CD14-positive monocyte (primary cell): ENCODE data around the gene TGM1. TPM values are rescaled to one million over a fixed set of nuclear protein-coding genes. Genes with fewer than 3 reads are reported as not detected.

Source experiments
- DNase-seq, 3 donors: peaks; one replicate each; pipeline ENCODE4 v3.0.0-alpha.2; 2011 to 2022
- H2AFZ ChIP-seq: 2 replicates; pipeline ENCODE4 v1.6.0; 2012; ENCODE audit warnings: mild to moderate bottlenecking, low read depth, low read length, inconsistent platforms; ENCODE audit not compliant: insufficient read depth, poor library complexity, severe bottlenecking
- H3K27ac ChIP-seq, 2 donors: 1 replicate in 1 of 2; 2 replicates in 1 of 2; pipeline ENCODE4 v1.5.1; 2012 to 2013; ENCODE audit warnings: low read length in 2 of 2, control low read depth in 1 of 2, inconsistent platforms in 1 of 2, low read depth in 1 of 2, mild to moderate bottlenecking in 1 of 2
- H3K27me3 ChIP-seq, 2 donors: one replicate each; pipeline versions ENCODE4 v1.6.0 to v1.6.1; 2011 to 2013; ENCODE audit warnings: low read length in 2 of 2; ENCODE audit not compliant: control insufficient read depth in 2 of 2, insufficient read depth in 2 of 2
- H3K36me3 ChIP-seq, 2 donors: replicated peaks in 1 of 2; 1 replicate in 1 of 2; 2 replicates in 1 of 2; pipeline versions ENCODE4 v1.5.1 to v1.6.1; 2012 to 2013; ENCODE audit warnings: low read length in 2 of 2, control low read depth in 1 of 2, inconsistent platforms in 1 of 2, mild to moderate bottlenecking in 1 of 2; ENCODE audit not compliant: insufficient read depth in 2 of 2, control insufficient read depth in 1 of 2
- H3K4me1 ChIP-seq, 2 donors: 1 replicate in 1 of 2; 2 replicates in 1 of 2; pipeline versions ENCODE4 v1.5.1 to v1.6.1; 2012 to 2013; ENCODE audit warnings: low read length in 2 of 2, control low read depth in 1 of 2, inconsistent platforms in 1 of 2, mild to moderate bottlenecking in 1 of 2, moderate library complexity in 1 of 2; ENCODE audit not compliant: insufficient read depth in 2 of 2, control insufficient read depth in 1 of 2
- H3K4me2 ChIP-seq: replicated peaks from 2 replicates; pipeline ENCODE3; 2012; ENCODE audit warnings: low read length, moderate library complexity, mild to moderate bottlenecking; ENCODE audit not compliant: poor library complexity, severe bottlenecking; ENCODE audit errors: extremely low read depth
- H3K4me3 ChIP-seq, 3 experiments: fragments of 200-600 bp in 1 of 3; sonication (generic) in 1 of 3; replicated peaks in 1 of 3; 1 replicate in 2 of 3; 2 replicates in 1 of 3; pipeline ENCODE4 v1.5.1; 2011 to 2013; ENCODE audit warnings: low read length in 3 of 3, mild to moderate bottlenecking in 3 of 3, control low read depth in 2 of 3, low read depth in 2 of 3, inconsistent platforms in 1 of 3, moderate library complexity in 1 of 3
- H3K79me2 ChIP-seq: 2 replicates; pipeline ENCODE4 v1.6.0; 2012; ENCODE audit warnings: mild to moderate bottlenecking, control low read depth, inconsistent platforms, low read length, moderate library complexity; ENCODE audit not compliant: insufficient read depth
- H3K9ac ChIP-seq: 2 replicates; pipeline ENCODE4 v1.6.0; 2017; ENCODE audit warnings: low read length, mild to moderate bottlenecking; ENCODE audit not compliant: insufficient read depth, poor library complexity, severe bottlenecking
- H3K9me3 ChIP-seq, 2 donors: replicated peaks in 1 of 2; 1 replicate in 1 of 2; 2 replicates in 1 of 2; pipeline versions ENCODE4 v1.5.1 to v1.6.1; 2012 to 2013; ENCODE audit warnings: low read length in 2 of 2, control low read depth in 1 of 2; ENCODE audit not compliant: control insufficient read depth in 1 of 2, insufficient read depth in 1 of 2
- H4K20me1 ChIP-seq: 2 replicates; pipeline ENCODE4 v1.6.0; 2012; ENCODE audit warnings: mild to moderate bottlenecking, low read length, control low read depth, moderate library complexity; ENCODE audit not compliant: insufficient read depth
- H3K27ac Mint-ChIP-seq, 7 donors: one replicate each; pipeline ENCODE4 v1.8.0; 2020; ENCODE audit warnings: mild to moderate bottlenecking in 7 of 7, mixed read lengths in 7 of 7, moderate library complexity in 6 of 7, inconsistent platforms in 2 of 7
- H3K27me3 Mint-ChIP-seq, 3 donors: one replicate each; pipeline ENCODE4 v1.8.0; 2021 to 2022; ENCODE audit warnings: low read depth in 3 of 3, mild to moderate bottlenecking in 3 of 3, mixed read lengths in 3 of 3, moderate library complexity in 3 of 3, inconsistent platforms in 1 of 3
- H3K36me3 Mint-ChIP-seq, 2 donors: one replicate each; pipeline ENCODE4 v1.8.0; 2020; ENCODE audit warnings: mixed read lengths in 2 of 2, inconsistent platforms in 1 of 2, mild to moderate bottlenecking in 1 of 2
- H3K4me1 Mint-ChIP-seq: one replicate; pipeline ENCODE4 v1.8.0; 2020; ENCODE audit warnings: mild to moderate bottlenecking, mixed read lengths
- H3K4me3 Mint-ChIP-seq, 2 donors: one replicate each; pipeline ENCODE4 v1.8.0; 2020; ENCODE audit warnings: mild to moderate bottlenecking in 2 of 2, mixed read lengths in 2 of 2, moderate library complexity in 1 of 2
- H3K9me3 Mint-ChIP-seq, 7 donors: one replicate each; pipeline ENCODE4 v1.8.0; 2020 to 2022; ENCODE audit warnings: mixed read lengths in 7 of 7, mild to moderate bottlenecking in 6 of 7, moderate library complexity in 6 of 7, inconsistent platforms in 2 of 7
- WGBS: methylation state at CpG from one replicate; pipeline ENCODE4 v1.1.5; 2013; ENCODE audit warnings: missing lambda C conversion rate; ENCODE audit not compliant: insufficient coverage; 5-methylcytosine and 5-hydroxymethylcytosine counted together
- intact Hi-C, 2 donors: fragments of 100-400 bp; cut with micrococcal nuclease; formaldehyde crosslinking; loops; one replicate each; pipeline versions ENCODE4 v1.15.0 to v1.15.1; 2023
- polyA plus RNA-seq, 3 donors: library from polyadenylated mRNA; depleted of rRNA in 1 of 3; unstranded in 2 of 3; stranded (reverse) in 1 of 3; fragments of 300-500 nt in 2 of 3; fragments of >200 nt in 1 of 3; fragmentation: Illumina TruSeq in 2 of 3; gene quantifications; 1 replicate in 2 of 3; 2 replicates in 1 of 3; pipeline ENCODE4 v1.2.3, GENCODE V29; 2012 to 2021
- TF ChIP-seq, protein P1 (sequence below): fragments of 200-600 bp; IDR thresholded peaks from one replicate; pipeline ENCODE4 v1.8.0; 2022; ENCODE audit warnings: antibody characterized with exemption, mild to moderate bottlenecking

Gene TGM1
- polyA plus RNA-seq, 3 donors = 7.8 TPM; not detected in 2

DNA sequence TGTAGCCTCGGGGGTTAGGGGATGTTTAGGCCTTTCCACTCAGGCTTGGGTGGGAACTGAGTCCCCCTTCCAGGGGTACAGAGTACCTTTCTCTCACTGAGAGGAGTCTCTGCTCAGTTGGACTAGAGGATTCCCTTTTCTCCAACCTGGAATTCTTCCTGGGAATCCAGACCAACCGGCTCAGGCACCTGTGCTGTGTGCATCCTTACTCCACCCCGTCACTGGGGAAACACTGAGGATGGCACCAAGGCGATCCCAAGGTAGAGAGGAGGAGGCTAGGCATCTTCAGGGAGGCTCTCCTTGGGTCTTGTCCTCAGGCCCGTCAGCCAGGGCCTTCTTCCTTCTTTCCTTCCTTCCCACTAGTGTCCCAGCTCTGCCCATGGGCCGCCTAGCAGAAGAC lies 871 bp upstream of the TGM1 start:
- peaks cover 0 to 3% (median 2%) of the 10 kb centered on the region in 3 donors for H3K27me3 Mint-ChIP-seq
- H3K27ac Mint-ChIP-seq = peak overlapping the region in 2 of 7 donors; percentile 27 to 42
- Histone ChIP-seq H3K9ac (no peak overlapping the region), H3K36me3 (peaks cover 62 to 94% of the 10 kb centered on the region in 2 donors), H2AFZ (no peak overlapping the region), H3K4me1 (no peaks in the 10 kb centered on the region), H4K20me1 (no peaks in the 10 kb centered on the region), H3K4me3 (no peak overlapping the region), H3K27me3 (no peaks in the 10 kb centered on the region), H3K4me2 (no peak overlapping the region), H3K27ac (no peak overlapping the region), H3K79me2 (no peaks in the 10 kb centered on the region), H3K9me3 (no peaks in the 10 kb centered on the region)
- TF ChIP-seq, protein P1, sequence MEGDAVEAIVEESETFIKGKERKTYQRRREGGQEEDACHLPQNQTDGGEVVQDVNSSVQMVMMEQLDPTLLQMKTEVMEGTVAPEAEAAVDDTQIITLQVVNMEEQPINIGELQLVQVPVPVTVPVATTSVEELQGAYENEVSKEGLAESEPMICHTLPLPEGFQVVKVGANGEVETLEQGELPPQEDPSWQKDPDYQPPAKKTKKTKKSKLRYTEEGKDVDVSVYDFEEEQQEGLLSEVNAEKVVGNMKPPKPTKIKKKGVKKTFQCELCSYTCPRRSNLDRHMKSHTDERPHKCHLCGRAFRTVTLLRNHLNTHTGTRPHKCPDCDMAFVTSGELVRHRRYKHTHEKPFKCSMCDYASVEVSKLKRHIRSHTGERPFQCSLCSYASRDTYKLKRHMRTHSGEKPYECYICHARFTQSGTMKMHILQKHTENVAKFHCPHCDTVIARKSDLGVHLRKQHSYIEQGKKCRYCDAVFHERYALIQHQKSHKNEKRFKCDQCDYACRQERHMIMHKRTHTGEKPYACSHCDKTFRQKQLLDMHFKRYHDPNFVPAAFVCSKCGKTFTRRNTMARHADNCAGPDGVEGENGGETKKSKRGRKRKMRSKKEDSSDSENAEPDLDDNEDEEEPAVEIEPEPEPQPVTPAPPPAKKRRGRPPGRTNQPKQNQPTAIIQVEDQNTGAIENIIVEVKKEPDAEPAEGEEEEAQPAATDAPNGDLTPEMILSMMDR = no peak
- H3K36me3 Mint-ChIP-seq = peaks cover 70 to 89% of the 10 kb centered on the region in 2 donors
- no peaks in the 10 kb centered on the region for H3K9me3 Mint-ChIP-seq
- H3K4me3 Mint-ChIP-seq = no peak overlapping the region
- intact Hi-C loops = no loop called here
- DNase-seq = no peak
- WGBS = 100% methylated on average over 3 of the region's 6 CpGs
- H3K4me1 Mint-ChIP-seq = peaks cover 5% of the 10 kb centered on the region

DNA sequence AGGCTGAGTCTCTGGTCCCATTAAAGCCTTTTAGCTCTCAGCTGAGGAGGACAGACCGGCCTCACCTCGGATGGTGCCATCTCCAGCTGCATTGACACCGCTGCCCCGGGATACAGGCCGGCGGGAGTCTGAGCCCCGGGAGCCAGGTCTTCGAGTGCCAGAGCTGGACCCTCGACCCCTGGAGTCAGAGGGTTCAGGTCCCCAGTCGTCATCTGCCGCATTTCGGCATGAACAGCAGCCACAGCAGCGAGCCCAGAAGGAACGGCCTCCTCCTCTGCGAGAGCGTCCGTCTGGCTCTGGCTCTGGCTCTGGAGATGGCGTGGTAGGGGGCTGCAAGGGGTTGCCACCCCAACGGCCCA lies 1.0 kb downstream of the TGM1 start:
- no peak overlapping the region for H3K27ac ChIP-seq
- no peak overlapping the region for H3K27ac Mint-ChIP-seq

More for the DNA sequence above, 1.0 kb downstream of the TGM1 start:
- no peaks in the 10 kb centered on the region for H3K79me2 ChIP-seq
- H3K27me3 Mint-ChIP-seq = peaks cover 0 to 3% (median 2%) of the 10 kb centered on the region in 3 donors
- H2AFZ ChIP-seq = no peak overlapping the region
- TF ChIP-seq, protein P1 = no peak
- H3K4me3 Mint-ChIP-seq = no peak overlapping the region
- H3K4me3 ChIP-seq = no peak overlapping the region
- peaks cover 49 to 84% of the 10 kb centered on the region in 2 donors for H3K36me3 ChIP-seq
- no peaks in the 10 kb centered on the region for H3K9me3 Mint-ChIP-seq
- H3K27me3 ChIP-seq = no peaks in the 10 kb centered on the region
- peaks cover under 1% of the 10 kb centered on the region for H3K4me1 Mint-ChIP-seq
- H3K9ac ChIP-seq = no peak overlapping the region
- H3K4me2 ChIP-seq = no peak overlapping the region
- DNase-seq = no peak
- H4K20me1 ChIP-seq = no peaks in the 10 kb centered on the region
- no peaks in the 10 kb centered on the region for H3K9me3 ChIP-seq
- peaks cover 67 to 84% of the 10 kb centered on the region in 2 donors for H3K36me3 Mint-ChIP-seq
- H3K4me1 ChIP-seq = no peaks in the 10 kb centered on the region
- WGBS = 98% methylated on average over 17 of the region's 19 CpGs
- intact Hi-C loops = no loop called here
